WERI-Rb-1 (cell line): Measurements from ENCODE around the gene MEF2C.

Experiments used
- DNase-seq: peaks from one replicate; pipeline ENCODE4 v3.0.0-alpha.2; 2020
- H3K27ac ChIP-seq: fragments of 250-450 bp; sonication (Bioruptor Pico); 2 replicates; pipeline ENCODE4 v1.5.1; 2020; ENCODE audit warnings: mild to moderate bottlenecking, moderate library complexity
- H3K27me3 ChIP-seq: fragments of 250-450 bp; sonication (Bioruptor Pico); 2 replicates; pipeline ENCODE4 v1.5.1; 2021; ENCODE audit warnings: mild to moderate bottlenecking, low read depth, moderate library complexity; ENCODE audit not compliant: insufficient read depth, severe bottlenecking
- H3K36me3 ChIP-seq: fragments of 250-450 bp; sonication (Bioruptor Pico); 2 replicates; pipeline ENCODE4 v1.5.1; 2020; ENCODE audit warnings: mild to moderate bottlenecking, moderate library complexity
- H3K4me3 ChIP-seq: 2 replicates; pipeline ENCODE4 v1.5.1; 2011; ENCODE audit warnings: low read depth, mild to moderate bottlenecking, control low read depth, low read length
- H3K9me3 ChIP-seq: fragments of 250-450 bp; sonication (Bioruptor Pico); 2 replicates; pipeline ENCODE4 v1.5.1; 2021; ENCODE audit warnings: mild to moderate bottlenecking, moderate library complexity; ENCODE audit not compliant: severe bottlenecking
- TF ChIP-seq, protein P1 (sequence below): IDR thresholded peaks from 2 replicates; pipeline ENCODE4 v1.5.1; 2011; ENCODE audit warnings: low read depth, mild to moderate bottlenecking, control low read depth, inconsistent platforms, low read length

The MEF2C gene

DNA sequence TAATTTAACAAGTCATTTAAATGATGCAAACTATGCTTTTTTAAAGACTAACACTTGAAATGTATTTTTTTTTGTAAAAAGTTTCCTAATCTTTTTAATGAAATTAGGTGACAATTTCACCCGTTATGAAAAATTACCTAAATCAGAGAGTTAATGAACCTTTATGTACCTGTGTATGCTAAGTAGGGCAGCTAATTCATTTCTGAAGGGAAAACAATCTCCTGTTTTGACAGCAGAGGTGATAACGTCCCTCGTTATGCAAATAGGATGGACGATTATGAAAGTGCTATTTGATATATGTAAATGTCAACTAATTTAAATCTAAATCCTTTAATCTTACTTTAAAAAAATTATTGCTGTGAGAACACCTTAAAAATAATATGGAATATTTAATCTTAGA is 58.8 kb downstream of the MEF2C start:
- H3K27ac ChIP-seq, result no peak overlapping the region
- H3K36me3 ChIP-seq, result no peaks in the 10 kb centered on the region
- H3K9me3 ChIP-seq, result no peaks in the 10 kb centered on the region
- no peak overlapping the region for H3K4me3 ChIP-seq
- TF ChIP-seq, protein P1, sequence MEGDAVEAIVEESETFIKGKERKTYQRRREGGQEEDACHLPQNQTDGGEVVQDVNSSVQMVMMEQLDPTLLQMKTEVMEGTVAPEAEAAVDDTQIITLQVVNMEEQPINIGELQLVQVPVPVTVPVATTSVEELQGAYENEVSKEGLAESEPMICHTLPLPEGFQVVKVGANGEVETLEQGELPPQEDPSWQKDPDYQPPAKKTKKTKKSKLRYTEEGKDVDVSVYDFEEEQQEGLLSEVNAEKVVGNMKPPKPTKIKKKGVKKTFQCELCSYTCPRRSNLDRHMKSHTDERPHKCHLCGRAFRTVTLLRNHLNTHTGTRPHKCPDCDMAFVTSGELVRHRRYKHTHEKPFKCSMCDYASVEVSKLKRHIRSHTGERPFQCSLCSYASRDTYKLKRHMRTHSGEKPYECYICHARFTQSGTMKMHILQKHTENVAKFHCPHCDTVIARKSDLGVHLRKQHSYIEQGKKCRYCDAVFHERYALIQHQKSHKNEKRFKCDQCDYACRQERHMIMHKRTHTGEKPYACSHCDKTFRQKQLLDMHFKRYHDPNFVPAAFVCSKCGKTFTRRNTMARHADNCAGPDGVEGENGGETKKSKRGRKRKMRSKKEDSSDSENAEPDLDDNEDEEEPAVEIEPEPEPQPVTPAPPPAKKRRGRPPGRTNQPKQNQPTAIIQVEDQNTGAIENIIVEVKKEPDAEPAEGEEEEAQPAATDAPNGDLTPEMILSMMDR, result no peak
- H3K27me3 ChIP-seq, result no peaks in the 10 kb centered on the region
- no peak for DNase-seq

DNA sequence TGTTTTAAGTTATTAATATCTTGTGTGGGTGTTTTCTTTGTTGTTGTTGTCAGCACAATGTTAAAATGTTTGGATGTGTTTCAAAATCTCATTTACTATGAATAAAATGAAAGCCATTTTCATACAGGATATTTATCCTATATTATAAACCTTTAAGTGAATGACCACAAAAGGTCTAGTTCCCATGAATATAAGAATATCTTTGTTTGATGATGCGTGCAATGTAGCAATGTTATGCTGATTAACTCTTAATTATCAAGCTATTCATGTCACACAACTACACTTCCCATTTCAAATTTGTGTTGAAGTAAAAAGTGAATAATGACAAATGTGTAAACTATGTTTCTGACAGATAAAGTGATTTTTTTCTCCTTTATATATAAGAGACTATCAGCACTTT is 59.8 kb downstream of the MEF2C start:
- H3K9me3 ChIP-seq, result no peaks in the 10 kb centered on the region
- H3K4me3 ChIP-seq, result no peak overlapping the region
- no peak for DNase-seq
- no peaks in the 10 kb centered on the region for H3K27me3 ChIP-seq
- TF ChIP-seq, protein P1, result no peak
- no peaks in the 10 kb centered on the region for H3K36me3 ChIP-seq
- no peak overlapping the region for H3K27ac ChIP-seq

DNA sequence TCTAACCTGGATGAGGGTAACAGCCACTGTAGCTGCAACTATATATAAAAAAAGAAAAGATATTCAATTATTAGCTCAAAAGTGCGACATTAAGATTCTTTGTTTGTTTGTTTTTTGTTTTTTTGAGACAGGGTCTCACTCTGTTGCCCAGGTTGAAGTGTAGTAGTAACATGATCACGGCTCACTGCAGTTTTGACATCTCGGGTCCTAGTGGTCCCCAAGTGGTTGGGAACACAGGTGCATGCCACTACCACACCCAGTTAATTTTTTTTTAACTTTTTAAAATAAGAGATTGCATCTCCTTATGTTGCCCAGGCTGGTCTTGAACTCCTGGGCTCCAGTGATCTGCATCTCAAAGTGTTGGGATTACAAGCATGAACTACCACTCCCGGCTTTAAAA is 61.8 kb downstream of the MEF2C start:
- Histone ChIP-seq H3K9me3 (no peaks in the 10 kb centered on the region), H3K4me3 (no peak overlapping the region), H3K36me3 (no peaks in the 10 kb centered on the region), H3K27me3 (no peaks in the 10 kb centered on the region), H3K27ac (no peak overlapping the region)
- no peak for DNase-seq
- TF ChIP-seq, protein P1, result no peak

DNA sequence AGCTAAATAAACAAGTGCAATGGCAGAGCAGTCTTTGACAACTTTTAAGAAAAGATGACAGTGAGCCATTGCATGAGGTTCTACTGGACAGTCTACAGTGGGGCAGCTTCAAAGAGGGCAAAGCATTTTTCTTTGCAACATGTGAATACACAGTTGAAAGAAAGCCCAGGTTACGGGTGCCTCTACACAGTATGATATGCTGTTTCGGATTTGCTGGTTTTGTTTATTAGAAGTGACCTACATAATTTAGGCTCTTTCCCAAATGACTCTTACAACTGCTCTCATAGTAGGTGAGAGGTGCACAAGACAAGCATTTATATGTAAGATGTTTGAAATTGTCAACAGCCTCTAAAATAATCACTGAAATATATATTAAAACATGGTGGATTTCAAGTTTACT is 62.4 kb downstream of the MEF2C start:
- no peak for DNase-seq
- Histone ChIP-seq H3K4me3 (no peak overlapping the region), H3K27ac (no peak overlapping the region), H3K9me3 (no peaks in the 10 kb centered on the region), H3K27me3 (no peaks in the 10 kb centered on the region), H3K36me3 (no peaks in the 10 kb centered on the region)
- TF ChIP-seq, protein P1, result no peak

DNA sequence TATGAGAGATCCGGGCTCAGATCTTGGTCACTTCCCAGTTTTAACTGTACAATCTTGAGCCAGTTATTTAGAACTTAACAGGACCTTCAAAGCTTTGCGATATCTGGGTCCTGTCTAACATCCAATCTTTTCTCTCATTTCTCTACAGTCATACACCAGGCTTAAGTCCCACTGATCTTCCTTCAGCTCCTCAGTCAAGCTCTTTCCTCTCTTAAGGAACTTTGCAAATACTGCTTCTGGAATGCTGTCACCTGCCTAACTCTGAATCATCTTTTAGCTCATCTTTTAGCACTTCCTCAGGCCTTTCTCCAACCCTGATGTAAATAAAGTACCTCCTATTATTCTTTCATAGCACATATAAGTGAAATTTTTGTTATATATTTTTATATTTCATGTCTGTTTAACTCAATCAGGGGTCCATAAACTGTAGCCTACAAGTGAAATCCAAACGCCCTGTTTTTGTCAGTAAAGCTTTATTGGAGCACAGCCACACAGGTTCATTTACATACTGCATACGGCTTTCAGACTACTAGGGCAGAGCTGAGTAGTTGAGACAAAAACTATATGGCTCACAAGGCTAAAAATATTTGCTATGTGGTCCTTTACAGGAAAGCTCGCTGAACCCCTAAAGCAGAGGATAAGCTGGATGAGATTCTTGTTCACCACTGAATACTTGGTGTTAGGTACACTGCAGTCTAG is 63.5 kb downstream of the MEF2C start:
- TF ChIP-seq, protein P1, result no peak
- DNase-seq, result no peak
- Histone ChIP-seq H3K9me3 (no peaks in the 10 kb centered on the region), H3K4me3 (no peak overlapping the region), H3K27ac (no peak overlapping the region), H3K27me3 (no peaks in the 10 kb centered on the region), H3K36me3 (no peaks in the 10 kb centered on the region)

DNA sequence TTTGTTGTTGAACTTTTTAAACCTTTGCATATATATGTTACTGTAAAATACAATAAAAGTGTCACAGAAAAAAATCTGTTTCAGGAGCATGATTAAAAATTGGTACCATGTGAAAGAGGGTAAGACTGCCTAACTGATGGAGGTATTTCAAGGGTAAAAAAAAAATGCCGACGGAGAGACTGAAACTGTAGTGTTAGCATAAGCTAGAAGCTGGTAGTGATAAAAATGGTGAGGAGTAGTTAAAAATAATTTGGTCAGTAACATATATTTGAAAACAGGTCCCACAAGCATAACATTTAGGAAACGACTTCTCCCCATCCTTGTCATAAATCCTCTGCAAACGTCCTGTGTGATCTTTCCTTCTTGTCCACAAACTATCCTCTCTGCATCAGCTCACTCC is 64.7 kb downstream of the MEF2C start:
- Histone ChIP-seq H3K9me3 (no peaks in the 10 kb centered on the region), H3K4me3 (no peak overlapping the region), H3K27me3 (no peaks in the 10 kb centered on the region), H3K36me3 (no peaks in the 10 kb centered on the region), H3K27ac (no peak overlapping the region)
- no peak for DNase-seq
- TF ChIP-seq, protein P1, result no peak
